Common myeloid progenitor, CD34-positive (primary cell): Measurements from ENCODE around the gene NUP85.

Experiments used
- CTCF ChIA-PET: fragments of 350-600 bp; sonication (Branson Sonifier 250); formaldehyde crosslinking; loops from one replicate; lab custom pipeline; 2021; ENCODE audit warnings: antibody characterized with exemption; lab: Charles Lee
- POLR2A ChIA-PET: fragments of 350-600 bp; sonication (Branson Sonifier 250); formaldehyde crosslinking; loops from one replicate; lab custom pipeline; 2021; ENCODE audit warnings: antibody characterized with exemption; lab: Charles Lee
- DNase-seq, 3 donors: peaks; one replicate each; pipeline versions ENCODE4 v3.0.0 to v3.0.0-alpha.2; 2013
- H3K27ac ChIP-seq, 2 experiments: 1 replicate in 1 of 2; 2 replicates in 1 of 2; pipeline ENCODE4 v1.7.0; 2013; ENCODE audit warnings: inconsistent platforms in 2 of 2, low read length in 2 of 2, mild to moderate bottlenecking in 2 of 2, low read depth in 1 of 2, moderate library complexity in 1 of 2; ENCODE audit not compliant: severe bottlenecking in 2 of 2, insufficient read depth in 1 of 2, poor library complexity in 1 of 2
- H3K27me3 ChIP-seq, 5 experiments: replicated peaks in 2 of 5; 1 replicate in 3 of 5; 2 replicates in 2 of 5; pipeline versions ENCODE4 v1.6.1 to v1.7.0; 2013; ENCODE audit warnings: low read length in 4 of 5, mild to moderate bottlenecking in 2 of 5, moderate library complexity in 2 of 5, inconsistent platforms in 1 of 5; ENCODE audit not compliant: insufficient read depth in 5 of 5, control insufficient read depth in 4 of 5
- H3K36me3 ChIP-seq, 4 experiments: 1 replicate in 2 of 4; 2 replicates in 2 of 4; pipeline versions ENCODE4 v1.6.1 to v1.7.0; 2013; ENCODE audit warnings: low read length in 3 of 4, control low read depth in 1 of 4, mild to moderate bottlenecking in 1 of 4; ENCODE audit not compliant: control insufficient read depth in 4 of 4, insufficient read depth in 4 of 4
- H3K4me1 ChIP-seq, 4 experiments: 1 replicate in 3 of 4; 2 replicates in 1 of 4; pipeline versions ENCODE4 v1.6.1 to v1.7.1; 2013; ENCODE audit warnings: low read length in 3 of 4, mild to moderate bottlenecking in 3 of 4, control low read depth in 1 of 4, inconsistent platforms in 1 of 4, moderate library complexity in 1 of 4; ENCODE audit not compliant: control insufficient read depth in 4 of 4, insufficient read depth in 4 of 4; ENCODE audit errors: control extremely low read depth in 1 of 4
- H3K4me3 ChIP-seq, 7 experiments: 1 replicate in 4 of 7; 2 replicates in 3 of 7; pipeline versions ENCODE4 v1.5.1 to v1.7.0; 2013; ENCODE audit warnings: mild to moderate bottlenecking in 7 of 7, low read length in 6 of 7, moderate library complexity in 6 of 7, inconsistent platforms in 2 of 7, low read depth in 2 of 7, control low read depth in 1 of 7; ENCODE audit not compliant: insufficient read depth in 4 of 7, control insufficient read depth in 1 of 7; ENCODE audit errors: extremely low read depth in 1 of 7
- H3K9me3 ChIP-seq, 5 experiments: 1 replicate in 4 of 5; 2 replicates in 1 of 5; pipeline versions ENCODE4 v1.6.1 to v1.7.1; 2013; ENCODE audit warnings: low read length in 4 of 5, mild to moderate bottlenecking in 2 of 5, inconsistent platforms in 1 of 5, low read depth in 1 of 5, moderate library complexity in 1 of 5; ENCODE audit not compliant: control insufficient read depth in 4 of 5, insufficient read depth in 2 of 5; ENCODE audit errors: control extremely low read depth in 1 of 5
- WGBS: methylation state at CpG from one replicate; pipeline ENCODE4 v1.1.5; 2013; ENCODE audit not compliant: insufficient coverage; 5-methylcytosine and 5-hydroxymethylcytosine counted together

NUP85 gene

DNA sequence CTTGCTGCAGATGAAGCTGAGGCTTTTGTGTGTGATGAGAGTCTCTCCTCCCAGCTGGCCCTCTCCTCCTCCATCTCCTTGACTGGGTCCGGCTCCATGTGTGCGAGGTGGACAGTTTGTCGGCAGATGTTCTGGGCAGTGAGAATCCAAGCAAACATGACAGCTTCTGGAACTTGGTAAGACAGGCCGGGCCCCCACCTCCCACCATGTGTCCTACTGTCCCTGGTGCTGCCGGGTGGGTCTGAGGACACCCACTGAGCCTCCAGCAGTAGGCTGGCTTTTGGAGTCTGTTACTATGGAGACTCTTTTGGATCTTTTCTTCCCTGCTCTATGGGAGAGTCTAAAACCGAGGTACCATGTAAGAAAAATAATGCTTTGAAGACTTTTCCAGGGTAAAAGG lies 12.7 kb downstream of the NUP85 start:
- Histone ChIP-seq H3K27ac (no peak overlapping the region), H3K4me3 (no peak overlapping the region), H3K9me3 (no peaks in the 10 kb centered on the region), H3K4me1 (no peaks in the 10 kb centered on the region), H3K36me3 (peaks cover 16 to 74% (median 42%) of the 10 kb centered on the region in 4 experiments), H3K27me3 (no peaks in the 10 kb centered on the region)
- CTCF ChIA-PET, result interaction anchor here (1.2 to 3.8 kb wide), 3 partner anchors 12 to 21 kb away, joined by 3 to 13 read pairs (median 5); partner anchors contain the start of gene NUP85
- POLR2A ChIA-PET, result interaction anchor here (0.6 kb wide), 1 partner anchor 284 kb away, joined by 4 read pairs; no protein-coding TSS in a partner anchor
- 100% methylated on average over 1 of the region's 6 CpGs for WGBS
- no peak for DNase-seq

- ChIA-PET POLR2A (interaction anchor here (0.7 kb wide), 1 partner anchor 17 kb away, joined by 5 read pairs; no protein-coding TSS in a partner anchor), CTCF (interaction anchor here (0.9 to 4.3 kb wide), 8 partner anchors 10 to 160 kb away, joined by 3 to 20 read pairs (median 6); no protein-coding TSS in a partner anchor)
- Histone ChIP-seq H3K36me3 (peaks cover 16 to 65% (median 41%) of the 10 kb centered on the region in 4 experiments), H3K27ac (no peak overlapping the region), H3K27me3 (no peaks in the 10 kb centered on the region), H3K9me3 (no peaks in the 10 kb centered on the region), H3K4me1 (no peaks in the 10 kb centered on the region), H3K4me3 (no peak overlapping the region)
- no peak for DNase-seq
- 90% methylated on average over 2 of the region's 3 CpGs for WGBS
Measured at GRCh38 chr17:75219815-75220214, 14.3 kb downstream of the NUP85 start.

DNA sequence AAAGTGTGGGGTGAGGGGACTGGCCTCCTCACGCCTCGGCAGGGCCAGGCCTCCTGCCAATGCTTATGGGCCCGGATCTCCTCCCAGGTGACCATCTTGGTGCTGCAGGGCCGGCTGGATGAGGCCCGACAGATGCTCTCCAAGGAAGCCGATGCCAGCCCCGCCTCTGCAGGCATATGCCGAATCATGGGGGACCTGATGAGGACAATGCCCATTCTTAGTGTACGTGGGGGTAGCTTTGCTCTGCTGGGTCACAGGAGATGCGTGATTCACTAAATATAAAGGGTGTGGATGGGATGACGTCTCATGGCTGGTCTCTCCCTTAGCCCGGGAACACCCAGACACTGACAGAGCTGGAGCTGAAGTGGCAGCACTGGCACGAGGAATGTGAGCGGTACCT lies 19.5 kb downstream of the NUP85 start:
- Histone ChIP-seq H3K4me1 (no peaks in the 10 kb centered on the region), H3K27me3 (no peaks in the 10 kb centered on the region), H3K27ac (no peak overlapping the region), H3K36me3 (peaks cover 20 to 64% (median 44%) of the 10 kb centered on the region in 4 experiments), H3K9me3 (no peaks in the 10 kb centered on the region), H3K4me3 (no peak overlapping the region)
- ChIA-PET POLR2A (no interaction called here), CTCF (interaction anchor here (0.8 to 2.7 kb wide), 6 partner anchors 12 to 110 kb away, joined by 3 to 10 read pairs (median 4); no protein-coding TSS in a partner anchor)
- no peak for DNase-seq
- 87% methylated on average over 13 of the region's 14 CpGs for WGBS

- no peaks in the 10 kb centered on the region for H3K9me3 ChIP-seq
- H3K4me1 ChIP-seq, result no peaks in the 10 kb centered on the region
- DNase-seq, result no peak
- no peak overlapping the region for H3K27ac ChIP-seq
- H3K4me3 ChIP-seq, result no peak overlapping the region
- ChIA-PET CTCF (interaction anchor here (5.1 kb wide), 1 partner anchor 13 kb away, joined by 50 read pairs; no protein-coding TSS in a partner anchor), POLR2A (interaction anchor here (0.6 kb wide), 1 partner anchor 237 kb away, joined by 3 read pairs; no protein-coding TSS in a partner anchor)
- 97% methylated on average over 3 of the region's 5 CpGs for WGBS
- H3K27me3 ChIP-seq, result no peaks in the 10 kb centered on the region
- peaks cover 24 to 79% (median 59%) of the 10 kb centered on the region in 4 experiments for H3K36me3 ChIP-seq
Measured at GRCh38 chr17:75227729-75228128, 22.2 kb downstream of the NUP85 start.

DNA sequence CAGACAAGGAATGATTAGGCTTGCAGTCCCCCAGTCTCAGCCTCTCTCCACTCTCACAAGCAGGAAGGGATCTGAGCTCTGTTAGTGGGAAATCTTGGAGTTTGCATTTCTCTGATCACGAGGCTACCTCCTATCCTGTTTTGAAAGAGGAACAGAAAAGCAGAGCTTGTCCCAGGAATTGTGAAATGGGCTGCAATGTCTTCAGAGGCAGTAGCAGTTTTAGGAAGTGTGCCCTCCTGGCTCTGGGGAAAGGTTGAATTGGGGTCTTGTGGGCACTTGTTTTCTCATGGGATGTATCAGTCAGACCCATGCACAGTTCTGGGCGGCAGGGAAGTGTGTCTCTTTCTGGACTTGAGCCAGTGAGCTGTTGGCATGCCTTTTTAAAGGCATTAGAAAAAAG lies 22.8 kb downstream of the NUP85 start:
- H3K9me3 ChIP-seq, result no peaks in the 10 kb centered on the region
- POLR2A ChIA-PET, result no interaction called here
- H3K27ac ChIP-seq, result no peak overlapping the region
- no peak for DNase-seq
- WGBS, result 60% methylated on average over 1 of the region's 2 CpGs
- no peak overlapping the region for H3K4me3 ChIP-seq
- H3K27me3 ChIP-seq, result no peaks in the 10 kb centered on the region
- peaks cover 22 to 80% (median 62%) of the 10 kb centered on the region in 4 experiments for H3K36me3 ChIP-seq
- CTCF ChIA-PET, result interaction anchor here (1.3 to 5.1 kb wide), 2 partner anchors 12 to 150 kb away, joined by 3 to 50 read pairs; no protein-coding TSS in a partner anchor
- no peaks in the 10 kb centered on the region for H3K4me1 ChIP-seq

DNA sequence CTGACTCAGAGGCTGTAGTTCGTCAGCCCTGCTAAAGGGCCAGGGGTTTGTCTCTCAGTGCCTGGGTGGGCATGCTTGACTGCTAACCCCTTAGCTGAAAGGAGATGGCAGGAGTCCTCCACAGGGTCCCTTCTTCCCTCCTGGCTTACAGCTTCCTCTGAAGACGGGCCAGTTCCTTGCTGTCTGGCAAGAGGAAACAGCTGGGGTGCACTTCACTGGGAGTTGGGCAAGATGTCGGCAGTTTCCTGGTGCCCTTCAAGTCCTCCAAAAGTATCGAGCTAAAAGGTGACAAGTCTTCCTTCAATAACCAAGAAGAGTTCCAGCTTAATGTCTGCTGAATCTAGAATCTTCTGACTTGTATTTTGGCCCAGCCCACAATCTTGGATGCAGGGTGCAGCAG lies 23.4 kb downstream of the NUP85 start:
- DNase-seq, result no peak
- H3K27me3 ChIP-seq, result no peaks in the 10 kb centered on the region
- H3K4me1 ChIP-seq, result no peaks in the 10 kb centered on the region
- H3K9me3 ChIP-seq, result no peaks in the 10 kb centered on the region
- 61% methylated on average over 2 of the region's 4 CpGs for WGBS
- no peak overlapping the region for H3K27ac ChIP-seq
- no peak overlapping the region for H3K4me3 ChIP-seq
- ChIA-PET CTCF (interaction anchor here (0.6 to 5.1 kb wide), 5 partner anchors 8 to 169 kb away, joined by 3 to 50 read pairs (median 3); no protein-coding TSS in a partner anchor), POLR2A (no interaction called here)
- peaks cover 20 to 80% (median 63%) of the 10 kb centered on the region in 4 experiments for H3K36me3 ChIP-seq

DNA sequence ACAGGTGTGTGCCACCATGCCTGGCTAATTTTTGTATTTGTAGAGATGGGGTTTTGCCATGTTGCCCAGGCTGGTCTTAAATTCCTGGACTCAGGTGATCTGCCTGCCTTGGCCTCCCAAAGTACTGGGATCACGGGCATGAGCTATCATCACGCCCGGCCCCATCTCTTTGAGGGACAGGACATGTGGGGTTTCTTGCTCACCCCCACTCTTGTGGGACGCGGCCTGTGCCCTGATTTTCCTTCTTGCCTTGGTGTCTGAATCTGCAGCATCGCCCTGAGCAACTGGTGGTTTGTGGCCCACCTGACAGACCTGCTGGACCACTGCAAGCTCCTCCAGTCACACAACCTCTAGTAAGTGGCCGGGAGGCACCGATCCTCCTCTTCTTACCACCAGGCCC lies 25.6 kb downstream of the NUP85 start:
- Histone ChIP-seq H3K27ac (peak overlapping the region in 1 of 2 experiments; percentile 6), H3K4me1 (no peaks in the 10 kb centered on the region), H3K9me3 (no peaks in the 10 kb centered on the region), H3K4me3 (no peak overlapping the region), H3K27me3 (no peaks in the 10 kb centered on the region), H3K36me3 (peaks cover 23 to 81% (median 64%) of the 10 kb centered on the region in 4 experiments)
- no peak for DNase-seq
- CTCF ChIA-PET, result interaction anchor here (1.5 to 5.1 kb wide), 5 partner anchors 10 to 270 kb away, joined by 3 to 50 read pairs (median 4); no protein-coding TSS in a partner anchor
- WGBS, result 98% methylated on average over 6 of the region's 8 CpGs
- POLR2A ChIA-PET, result no interaction called here
